Motor neuron (in vitro differentiated cells): Measurements from ENCODE around the gene UNC119B. TPM values are rescaled to one million over a fixed set of nuclear protein-coding genes. Genes with fewer than 3 reads are reported as not detected.

ENCODE experiments used
- ATAC-seq, 8 experiments: fragments of 200-7000 bp; cut with Tn5 transposase; replicated peaks in 6 of 8; 2 replicates each; pipeline ENCODE4 v1.8.0; 2021; ENCODE audit warnings: mild to moderate bottlenecking in 8 of 8, moderate library complexity in 8 of 8
- H3K27ac ChIP-seq, 2 donors: fragments of 250-450 bp; sonication (Bioruptor Pico); 2 replicates each; pipeline ENCODE4 v1.9.0; 2021; ENCODE audit warnings: antibody characterized with exemption in 2 of 2, mild to moderate bottlenecking in 2 of 2, moderate library complexity in 1 of 2
- H3K4me1 ChIP-seq, 2 donors: fragments of 250-450 bp; sonication (Bioruptor Pico); replicated peaks in 1 of 2; 2 replicates each; pipeline ENCODE4 v1.6.1; 2021; ENCODE audit warnings: antibody characterized with exemption in 2 of 2, mild to moderate bottlenecking in 2 of 2, moderate library complexity in 1 of 2
- H3K4me3 ChIP-seq, 5 donors: fragments of 250-450 bp; sonication (Bioruptor Pico); 2 replicates each; pipeline ENCODE4 v1.9.0; 2021; ENCODE audit warnings: antibody characterized with exemption in 5 of 5, mild to moderate bottlenecking in 5 of 5, moderate library complexity in 4 of 5
- WGBS, 10 experiments: fragments of 450-650 bp; shearing (Covaris generic); methylation state at CpG; one replicate each; pipeline ENCODE4 v1.0.0; 2022; 5-methylcytosine and 5-hydroxymethylcytosine counted together
- in situ Hi-C, 9 experiments: fragments of 400-800 bp; cut with MboI; loops; one replicate each; pipeline ENCODE4 v1.15.0; 2021; ENCODE audit warnings: low sequenced_read_pairs in 9 of 9, low pct_unique_long_range_greater_than_20kb in 2 of 9; ENCODE audit not compliant: unreplicated experiment in 9 of 9
- total RNA-seq, 8 experiments: library from RNA; unstranded; fragments of 300-600 nt; gene quantifications; 2 replicates each; pipeline versions ENCODE4 v1.2.3 to v1.2.4, GENCODE V29; 2022

The UNC119B gene
- total RNA-seq, 8 experiments from 2014 or later: 15.7 to 37.7 (median 20.8) TPM

GRCh38 chr12:120739031-120739762 is 28.9 kb downstream of the UNC119B start:
- ATAC-seq: no peak
- WGBS, 10 experiments: 100% methylated on average over 4 of the region's 38 CpGs; no CpG with 5 or more reads in 9 of the 10 experiments
- no peak overlapping the region for H3K4me3 ChIP-seq
- no peaks in the 10 kb centered on the region for H3K4me1 ChIP-seq
- no peak overlapping the region for H3K27ac ChIP-seq
- in situ Hi-C loops: loop anchor here in 1 of 9 experiments (25.0 kb wide), 1 partner anchor 223 kb away; no protein-coding TSS in a partner anchor

DNA sequence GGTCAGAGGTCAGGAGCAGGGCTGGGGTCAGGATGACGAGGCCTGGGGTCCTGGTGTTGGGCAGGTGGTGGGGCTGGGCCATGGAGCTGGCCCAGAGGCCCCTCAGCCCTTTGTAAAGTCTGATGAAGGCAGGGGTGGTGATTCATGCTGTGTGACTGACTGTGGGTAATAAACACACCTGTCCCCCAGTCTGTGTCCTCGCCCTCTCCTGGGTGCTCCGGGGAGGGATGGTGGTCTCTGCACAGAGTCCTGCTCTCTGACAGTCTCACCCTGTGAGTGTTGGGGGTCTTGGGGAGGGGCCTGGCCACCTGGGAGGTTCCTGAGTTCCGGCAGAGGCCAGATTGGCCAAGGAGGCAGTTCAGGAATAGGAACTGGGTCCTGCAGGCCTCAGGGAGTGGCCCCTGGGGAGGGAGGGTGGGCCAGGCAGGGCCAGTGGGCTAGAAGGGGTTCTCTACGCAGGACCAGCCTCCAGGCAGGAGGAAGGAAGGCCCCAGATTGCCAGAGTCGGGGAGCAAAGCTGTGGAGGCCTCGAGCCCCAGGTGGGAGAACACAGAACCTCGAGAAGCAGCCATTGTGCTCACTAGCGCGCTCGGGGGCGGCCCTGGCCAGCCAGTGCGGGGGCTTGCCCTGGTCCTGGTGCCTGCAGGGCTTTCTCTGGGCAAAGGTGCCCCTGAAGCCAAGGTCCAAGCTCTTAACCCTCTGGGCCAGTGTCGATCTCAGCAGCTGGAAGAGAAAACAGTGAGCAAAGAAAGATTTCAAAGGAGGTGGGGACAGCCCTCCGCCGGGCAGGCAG is 29.8 kb downstream of the UNC119B start:
- no peak overlapping the region for H3K27ac ChIP-seq
- in situ Hi-C loops: loop anchor here in 1 of 9 experiments (25.0 kb wide), 1 partner anchor 222 kb away; no protein-coding TSS in a partner anchor
- H3K4me1 ChIP-seq: no peaks in the 10 kb centered on the region
- no peak overlapping the region for H3K4me3 ChIP-seq
- WGBS, 10 experiments: 33 to 80% (median 64%) methylated on average over 1 to 6 of the region's 16 CpGs; no CpG with 5 or more reads in 6 of the 10 experiments
- ATAC-seq: no peak

DNA sequence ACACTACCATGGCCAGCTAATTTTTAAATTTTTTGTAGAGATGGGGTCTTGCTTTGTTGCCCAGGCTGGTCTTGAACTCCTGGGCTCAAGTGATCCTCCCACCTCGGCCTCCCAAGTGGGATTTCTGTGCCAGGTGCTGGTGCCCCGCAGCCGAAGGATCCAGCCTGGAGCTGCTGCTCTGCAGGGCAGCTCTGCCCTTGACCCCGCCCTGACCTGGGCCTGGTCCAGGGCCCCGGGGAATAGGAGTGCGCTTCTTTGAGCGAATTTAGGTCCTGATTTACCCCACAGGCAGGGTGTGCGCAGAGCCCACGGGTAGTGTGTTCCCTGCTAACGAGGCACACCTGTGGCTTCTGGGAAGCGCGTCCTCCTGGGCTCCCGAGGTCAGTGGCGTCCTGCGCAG is 30.6 kb downstream of the UNC119B start:
- ATAC-seq: no peak
- in situ Hi-C loops: loop anchor here in 1 of 9 experiments (25.0 kb wide), 1 partner anchor 221 kb away; no protein-coding TSS in a partner anchor
- Histone ChIP-seq H3K4me1 (no peaks in the 10 kb centered on the region), H3K4me3 (no peak overlapping the region), H3K27ac (no peak overlapping the region)
- 41 to 100% (median 95%) methylated on average over 1 to 3 of the region's 15 CpGs; no CpG with 5 or more reads in 6 of the 10 experiments for WGBS, 10 experiments

- no peak overlapping the region for H3K27ac ChIP-seq
- 63 to 100% (median 92%) methylated on average over 3 to 21 of the region's 33 CpGs; no CpG with 5 or more reads in 4 of the 10 experiments for WGBS, 10 experiments
- no peaks in the 10 kb centered on the region for H3K4me1 ChIP-seq
- no peak overlapping the region for H3K4me3 ChIP-seq
- in situ Hi-C loops: loop anchor here in 1 of 9 experiments (25.0 kb wide), 1 partner anchor 221 kb away; no protein-coding TSS in a partner anchor
- no peak for ATAC-seq
Observed at GRCh38 chr12:120741476-120742421, 31.5 kb downstream of the UNC119B start.

- no peak for ATAC-seq
- in situ Hi-C loops: loop anchor here in 1 of 9 experiments (25.0 kb wide), 1 partner anchor 217 kb away; no protein-coding TSS in a partner anchor
- no peak overlapping the region for H3K27ac ChIP-seq
- WGBS, 10 experiments: 0 to 100% (median 88%) methylated on average over 1 to 11 of the region's 15 CpGs; no CpG with 5 or more reads in 3 of the 10 experiments
- no peaks in the 10 kb centered on the region for H3K4me1 ChIP-seq
- no peak overlapping the region for H3K4me3 ChIP-seq
Observed at GRCh38 chr12:120744922-120745493, 34.8 kb downstream of the UNC119B start.

DNA sequence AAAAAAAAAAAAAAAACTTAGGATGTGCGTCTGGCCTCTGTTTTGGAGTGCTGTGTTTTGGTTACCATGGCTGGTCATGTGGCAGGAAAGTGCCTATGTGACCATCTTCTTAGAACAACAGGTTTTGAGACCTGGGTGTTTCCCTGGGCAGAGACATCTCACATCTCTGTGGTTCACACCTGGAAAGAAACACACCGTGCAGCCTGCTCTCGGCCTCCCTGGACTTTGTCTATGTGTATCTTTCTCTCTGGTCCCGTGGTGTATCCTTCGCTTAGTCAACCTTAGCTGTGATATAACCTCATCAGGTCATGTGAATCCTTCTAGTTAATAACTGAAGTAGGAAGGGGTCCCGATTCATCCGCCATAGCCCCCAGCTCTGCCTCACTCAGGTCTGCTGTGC is 38.0 kb downstream of the UNC119B start:
- ATAC-seq: no peak
- Histone ChIP-seq H3K27ac (no peak overlapping the region), H3K4me1 (no peaks in the 10 kb centered on the region), H3K4me3 (no peak overlapping the region)
- in situ Hi-C loops: loop anchor here in 1 of 9 experiments (25.0 kb wide), 1 partner anchor 214 kb away; no protein-coding TSS in a partner anchor
- WGBS, 10 experiments: 82 to 100% (median 97%) methylated on average over 2 to 6 of the region's 7 CpGs; no CpG with 5 or more reads in 4 of the 10 experiments

DNA sequence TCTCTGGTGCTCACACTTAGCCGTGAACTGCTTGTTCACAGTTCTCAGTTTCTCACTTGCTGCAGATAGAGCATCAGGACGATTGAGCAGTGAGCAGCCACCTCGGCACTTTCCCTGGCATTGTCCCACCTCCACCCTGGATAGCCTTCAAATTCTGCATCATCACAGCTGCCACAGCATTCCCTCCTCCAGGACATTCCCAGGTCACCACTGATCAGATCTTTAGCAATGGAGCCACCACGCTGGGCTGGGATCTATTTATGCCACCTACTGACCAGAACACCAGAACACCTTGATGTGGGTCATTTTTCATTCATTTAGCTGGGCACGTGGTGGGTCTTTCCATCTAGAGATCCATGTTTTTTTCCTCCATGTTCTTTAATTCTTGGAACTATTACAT is 39.0 kb downstream of the UNC119B start:
- Histone ChIP-seq H3K27ac (no peak overlapping the region), H3K4me1 (no peaks in the 10 kb centered on the region), H3K4me3 (no peak overlapping the region)
- no peak for ATAC-seq
- WGBS, 10 experiments: 19 to 100% (median 76%) methylated on average over 1 to 5 of the region's 5 CpGs; no CpG with 5 or more reads in 1 of the 10 experiments
- in situ Hi-C loops: loop anchor here in 1 of 9 experiments (25.0 kb wide), 1 partner anchor 213 kb away; no protein-coding TSS in a partner anchor

GRCh38 chr12:120750806-120751205 is 40.5 kb downstream of the UNC119B start:
- 80 to 100% (median 94%) methylated on average over 1 to 5 of the region's 5 CpGs; no CpG with 5 or more reads in 4 of the 10 experiments for WGBS, 10 experiments
- in situ Hi-C loops: no loop called here
- no peak overlapping the region for H3K27ac ChIP-seq
- H3K4me1 ChIP-seq: no peaks in the 10 kb centered on the region
- no peak for ATAC-seq
- no peak overlapping the region for H3K4me3 ChIP-seq

DNA sequence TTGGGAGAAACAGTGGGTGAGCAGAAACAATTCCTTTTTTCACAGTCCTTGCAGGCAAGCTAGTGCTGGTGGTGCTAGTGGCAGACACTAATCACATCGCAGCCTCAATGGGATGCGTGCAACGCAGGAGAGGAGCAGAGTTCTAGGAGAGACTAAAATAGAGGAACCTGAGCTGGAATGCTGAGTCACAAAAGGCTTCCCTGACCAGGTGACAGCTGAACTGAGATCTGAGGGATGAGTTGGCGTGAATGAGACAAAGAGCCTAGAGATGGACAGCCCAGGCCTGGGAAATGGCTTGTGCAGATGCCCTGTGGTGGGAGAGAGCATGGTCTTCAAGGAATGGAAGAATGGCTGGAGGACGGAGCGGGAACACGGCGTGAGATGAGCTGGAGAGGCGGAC is 41.1 kb downstream of the UNC119B start:
- in situ Hi-C loops: no loop called here
- Histone ChIP-seq H3K4me1 (no peaks in the 10 kb centered on the region), H3K27ac (no peak overlapping the region), H3K4me3 (no peak overlapping the region)
- WGBS, 10 experiments: 83 to 100% (median 94%) methylated on average over 1 to 8 of the region's 9 CpGs; no CpG with 5 or more reads in 3 of the 10 experiments
- no peak for ATAC-seq

GRCh38 chr12:120754792-120755191 is 44.5 kb downstream of the UNC119B start:
- no peak overlapping the region for H3K27ac ChIP-seq
- in situ Hi-C loops: no loop called here
- no peak overlapping the region for H3K4me3 ChIP-seq
- ATAC-seq: no peak
- no peaks in the 10 kb centered on the region for H3K4me1 ChIP-seq

DNA sequence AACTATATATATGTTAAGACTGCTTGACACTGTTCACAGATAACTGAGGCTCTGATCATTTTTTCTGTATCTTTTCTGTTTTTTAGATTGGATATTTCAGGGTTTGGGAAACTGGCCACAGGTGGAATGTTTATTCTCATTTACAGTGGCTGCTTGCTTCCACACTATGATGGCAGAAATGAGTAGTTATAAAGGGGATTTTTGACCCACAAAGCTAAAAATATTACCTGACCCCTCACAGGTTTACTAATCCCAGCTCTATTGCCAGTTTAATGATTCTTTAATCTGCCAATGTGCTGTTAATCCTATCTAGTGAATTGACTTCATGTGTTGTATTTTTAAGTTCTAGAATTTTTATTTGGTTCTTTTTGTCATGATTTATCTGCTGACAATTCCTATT is 45.0 kb downstream of the UNC119B start:
- no peaks in the 10 kb centered on the region for H3K4me1 ChIP-seq
- ATAC-seq: no peak
- H3K27ac ChIP-seq: no peak overlapping the region
- in situ Hi-C loops: no loop called here
- no peak overlapping the region for H3K4me3 ChIP-seq

DNA sequence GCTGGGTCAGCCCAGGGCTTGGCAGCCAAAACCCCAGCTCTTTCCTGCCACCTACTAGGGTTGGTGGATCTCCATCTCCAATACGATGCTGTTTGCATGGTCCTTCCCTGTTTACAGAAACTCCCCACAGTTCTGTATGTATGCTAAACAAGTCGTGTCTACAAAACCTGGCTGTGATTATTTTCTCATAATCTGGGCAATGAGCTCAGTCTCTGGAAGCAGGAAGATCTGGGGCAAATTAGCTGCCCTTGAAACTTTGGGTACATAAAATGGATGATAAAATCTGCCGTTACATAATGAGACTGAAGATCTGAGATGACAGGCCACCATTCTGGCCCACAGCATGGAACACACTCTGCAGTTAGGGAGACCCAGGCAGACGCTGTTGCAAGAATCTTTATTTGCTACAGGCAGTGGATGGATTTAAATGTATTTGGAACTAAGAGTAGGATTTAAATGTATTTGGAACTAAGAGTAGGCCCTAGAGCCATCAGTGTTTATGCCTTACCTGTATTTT is 47.0 kb downstream of the UNC119B start:
- WGBS, 10 experiments: 6 to 100% (median 96%) methylated on average over 1 to 3 of the region's 4 CpGs; no CpG with 5 or more reads in 2 of the 10 experiments
- in situ Hi-C loops: no loop called here
- Histone ChIP-seq H3K4me3 (no peak overlapping the region), H3K27ac (no peak overlapping the region), H3K4me1 (peaks cover 0 to 10% of the 10 kb centered on the region in 2 donors)
- peak in 3 of 8 experiments; percentile 32 to 55 (median 37) for ATAC-seq
